Pericardium fibroblast (primary cell): ENCODE results near the gene PIAS1. TPM values are rescaled to one million over a fixed set of nuclear protein-coding genes. Genes with fewer than 3 reads are reported as not detected.

Experiments used
- total RNA-seq: library from RNA; depleted of rRNA; stranded (reverse); fragments of >200 nt; gene quantifications from 2 replicates; pipeline ENCODE4 v1.2.3, GENCODE V29; 2015

Gene PIAS1
- 23.5 and 25.4 TPM in 2 replicates for total RNA-seq

DNA sequence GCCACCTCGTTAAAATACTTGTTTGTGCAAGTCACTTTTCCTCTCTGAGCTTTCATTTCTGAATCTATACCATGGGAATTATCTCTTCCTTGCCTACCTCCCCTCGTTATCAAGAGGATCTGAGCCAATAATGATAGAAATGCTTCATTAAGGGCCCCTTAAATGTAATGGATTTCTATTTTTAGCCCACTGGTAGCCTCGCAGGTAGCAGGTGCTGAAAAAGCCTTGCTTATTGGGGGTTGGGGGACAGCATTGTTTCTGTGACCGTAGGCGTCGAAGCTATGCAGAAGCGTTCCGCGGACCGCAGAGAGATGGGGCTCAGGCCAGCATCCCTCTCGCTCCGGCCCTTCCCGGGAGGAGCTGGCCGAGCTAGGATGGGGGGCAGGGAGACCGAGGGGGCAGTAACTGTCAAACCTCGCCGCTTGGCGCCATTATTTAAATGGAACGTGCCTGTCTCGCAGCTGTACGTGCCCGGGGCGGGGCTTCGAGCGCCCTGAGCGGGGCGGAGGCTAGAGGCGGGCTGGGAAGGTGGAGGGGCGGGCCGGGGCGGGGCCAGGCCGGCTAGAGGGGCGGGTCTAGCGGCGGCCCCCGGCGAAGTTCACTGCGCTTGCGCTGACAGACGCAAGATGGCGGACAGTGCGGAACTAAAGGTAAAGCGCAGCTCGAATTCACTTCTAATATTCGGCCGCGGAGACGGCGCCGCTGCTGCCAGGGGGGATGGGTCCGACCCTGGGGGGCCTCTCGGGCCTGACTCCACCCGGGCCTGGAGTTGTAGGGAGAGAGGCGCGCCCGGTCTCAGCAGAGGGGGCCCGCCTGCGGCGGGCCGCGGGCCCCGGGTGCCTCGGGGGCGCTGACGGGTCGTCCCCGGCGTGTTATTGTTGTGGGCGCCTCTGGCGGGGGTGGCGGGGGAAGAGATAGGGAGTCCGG, at the start of gene PIAS1:
Gene PIAS1 (plus strand): TSS at position 615 of the 927 bp plus-strand sequence. CDS start 12 bp downstream, at position 627.

GRCh38 chr15:68204776-68205557, 150.9 kb downstream of the PIAS1 start, which contains the start of gene CALML4:
Gene CALML4 (minus strand): TSS chr15:68205332. CDS start chr15:68205247, 85 bp downstream.

DNA sequence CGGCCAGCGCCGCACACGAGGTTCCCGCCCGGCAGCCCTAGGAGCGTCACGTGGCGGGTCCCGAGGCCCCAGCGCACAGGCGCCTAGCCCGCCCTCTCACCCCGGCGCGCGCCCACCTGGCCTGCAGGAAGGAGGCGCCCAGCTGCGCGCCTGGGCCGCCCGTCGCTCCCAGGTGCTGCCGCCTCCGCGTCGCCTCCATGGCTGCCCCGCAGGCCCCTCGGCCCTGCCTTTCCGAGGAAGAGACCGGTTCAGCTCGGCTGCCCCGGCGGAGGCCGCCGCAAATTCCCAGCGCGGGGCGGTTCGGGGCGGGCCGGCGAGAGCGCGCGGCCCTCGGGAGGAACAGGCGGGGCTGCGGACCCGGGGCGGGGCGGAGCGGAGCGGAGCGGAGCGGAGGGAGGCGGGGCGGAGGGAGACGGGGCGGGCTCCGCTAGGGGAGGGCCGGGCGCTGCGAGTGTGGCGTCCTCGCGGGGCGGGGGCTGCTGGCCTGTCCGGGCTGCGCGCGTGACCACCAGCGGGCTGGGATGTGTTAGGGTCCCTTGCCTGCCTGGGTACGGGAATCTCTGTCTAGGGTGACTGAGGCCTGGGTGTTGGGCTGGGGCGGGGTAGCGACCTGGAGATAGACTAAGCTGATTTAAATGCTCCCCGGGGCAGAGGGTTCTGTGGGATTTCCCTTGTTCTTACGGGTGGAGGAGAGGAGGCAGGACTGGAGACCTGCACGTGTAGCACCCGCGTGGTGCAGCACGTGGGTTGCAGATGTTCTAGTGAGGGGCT, 175.5 kb downstream of the PIAS1 start, which contains the start of gene CLN6:
Gene CLN6 (minus strand): TSS at position 343 of the 771 bp plus-strand sequence. CDS start 144 bp downstream, at position 199.

Other genes with a start within 250 kb of the PIAS1 start
- under 0.01 and 0.17 TPM in 2 replicates for gene SKOR1, start 228.8 kb upstream of the PIAS1 start, total RNA-seq
- not detected in 2 replicates for gene RNU6-1, start 214.3 kb upstream of the PIAS1 start, total RNA-seq
- gene CALML4, start 151.0 kb downstream of the PIAS1 start, total RNA-seq, result 0.77 and 3.6 TPM in 2 replicates
- gene CLN6, start 175.4 kb downstream of the PIAS1 start, total RNA-seq, result 22.6 and 25.4 TPM in 2 replicates
- gene FEM1B, start 223.4 kb downstream of the PIAS1 start, total RNA-seq, result 27.3 and 28.7 TPM in 2 replicates